ENCODE results near the gene LAMA3. TPM values are rescaled to one million over a fixed set of nuclear protein-coding genes. Genes with fewer than 3 reads are reported as not detected.
A peak's percentile ranks its signal among the peaks of the same experiment; 100 is the strongest.

LAMA3 gene
- total RNA-seq, 1 donor from 2014 or later, result 9.4 TPM

DNA sequence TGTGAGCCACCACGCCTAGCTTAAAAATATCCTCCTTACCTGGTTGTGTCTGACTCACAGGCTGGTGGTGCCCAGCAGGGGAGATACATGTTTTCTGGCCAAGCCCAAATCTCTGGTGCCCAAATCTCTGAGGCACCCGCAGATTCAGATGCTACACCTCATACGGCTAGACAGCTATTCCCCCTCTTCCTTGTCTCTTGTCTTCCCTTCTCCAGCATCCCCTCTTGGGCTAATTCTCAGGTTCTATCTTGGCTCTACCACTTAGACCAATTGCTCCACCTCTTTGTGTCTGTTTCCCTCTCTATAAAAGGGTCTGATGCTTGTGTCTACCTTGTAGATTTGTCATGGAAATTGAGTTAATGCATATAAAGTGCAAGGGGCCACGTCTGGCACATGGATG, 13.4 kb downstream of the LAMA3 start:
- H3K36me3 Mint-ChIP-seq, result no peaks in the 10 kb centered on the region
- DNase-seq (ENCODE audit: extremely low spot score, unreplicated experiment), result no peak
- TF ChIP-seq, protein P1, sequence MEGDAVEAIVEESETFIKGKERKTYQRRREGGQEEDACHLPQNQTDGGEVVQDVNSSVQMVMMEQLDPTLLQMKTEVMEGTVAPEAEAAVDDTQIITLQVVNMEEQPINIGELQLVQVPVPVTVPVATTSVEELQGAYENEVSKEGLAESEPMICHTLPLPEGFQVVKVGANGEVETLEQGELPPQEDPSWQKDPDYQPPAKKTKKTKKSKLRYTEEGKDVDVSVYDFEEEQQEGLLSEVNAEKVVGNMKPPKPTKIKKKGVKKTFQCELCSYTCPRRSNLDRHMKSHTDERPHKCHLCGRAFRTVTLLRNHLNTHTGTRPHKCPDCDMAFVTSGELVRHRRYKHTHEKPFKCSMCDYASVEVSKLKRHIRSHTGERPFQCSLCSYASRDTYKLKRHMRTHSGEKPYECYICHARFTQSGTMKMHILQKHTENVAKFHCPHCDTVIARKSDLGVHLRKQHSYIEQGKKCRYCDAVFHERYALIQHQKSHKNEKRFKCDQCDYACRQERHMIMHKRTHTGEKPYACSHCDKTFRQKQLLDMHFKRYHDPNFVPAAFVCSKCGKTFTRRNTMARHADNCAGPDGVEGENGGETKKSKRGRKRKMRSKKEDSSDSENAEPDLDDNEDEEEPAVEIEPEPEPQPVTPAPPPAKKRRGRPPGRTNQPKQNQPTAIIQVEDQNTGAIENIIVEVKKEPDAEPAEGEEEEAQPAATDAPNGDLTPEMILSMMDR (conservative IDR thresholded peaks at IDR 0.05), result no peak
- H3K4me3 Mint-ChIP-seq, result no peak overlapping the region
- peaks cover 4% of the 10 kb centered on the region for H3K9me3 Mint-ChIP-seq
- H3K27me3 Mint-ChIP-seq, result peaks cover 25% of the 10 kb centered on the region
- H3K27ac Mint-ChIP-seq, result no peak overlapping the region
- no peaks in the 10 kb centered on the region for H3K4me1 Mint-ChIP-seq (ENCODE audit: unreplicated experiment)

DNA sequence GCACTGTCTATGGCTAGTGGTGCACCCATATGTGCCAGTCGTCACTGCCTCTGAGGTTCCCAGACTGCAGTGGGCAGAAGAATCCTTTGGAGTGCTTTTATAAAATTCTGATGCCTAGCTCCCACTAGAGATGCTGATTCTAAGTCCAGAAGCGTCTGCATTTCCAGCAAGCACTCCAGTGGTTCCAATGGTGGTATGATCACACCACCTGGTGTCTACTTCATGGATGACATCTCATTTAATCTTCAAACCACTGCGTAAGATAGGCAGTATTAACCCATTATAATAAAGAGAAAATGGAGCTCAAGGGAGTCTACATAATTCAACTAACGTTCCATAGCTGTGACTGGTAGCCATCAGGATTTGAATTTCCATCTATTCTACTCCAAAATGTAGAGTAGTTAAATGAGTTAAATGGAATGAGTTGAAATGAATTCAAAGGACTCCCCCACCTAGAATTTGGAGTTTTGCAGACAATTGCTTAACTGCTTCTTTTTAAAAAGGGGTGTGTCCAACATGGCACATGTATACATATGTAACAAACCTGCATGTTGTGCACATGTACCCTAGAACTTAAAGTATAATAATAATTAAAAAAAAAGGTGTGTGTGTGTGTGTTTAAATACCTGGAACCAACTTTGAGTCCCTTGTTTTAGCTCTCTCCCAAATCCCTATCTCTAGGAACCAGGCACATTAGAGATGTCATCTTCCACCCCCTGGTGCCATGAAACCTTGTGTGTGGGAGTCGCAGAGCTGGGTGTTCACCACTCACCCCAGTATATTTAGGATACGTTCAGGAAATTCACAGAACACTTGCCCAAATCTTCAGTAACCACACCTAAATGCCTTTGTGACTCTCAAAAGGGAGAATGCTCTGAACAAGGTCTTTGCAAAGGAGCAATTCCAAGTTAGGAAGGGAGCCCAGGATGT, 14.1 kb downstream of the LAMA3 start:
- peaks cover 4% of the 10 kb centered on the region for H3K9me3 Mint-ChIP-seq
- DNase-seq (ENCODE audit: extremely low spot score, unreplicated experiment), result no peak
- H3K27me3 Mint-ChIP-seq, result peaks cover 25% of the 10 kb centered on the region
- H3K27ac Mint-ChIP-seq, result no peak overlapping the region
- H3K4me1 Mint-ChIP-seq (ENCODE audit: unreplicated experiment), result no peaks in the 10 kb centered on the region
- H3K36me3 Mint-ChIP-seq, result no peaks in the 10 kb centered on the region
- H3K4me3 Mint-ChIP-seq, result no peak overlapping the region
- TF ChIP-seq, protein P1 (conservative IDR thresholded peaks at IDR 0.05), result peak; percentile 68

DNA sequence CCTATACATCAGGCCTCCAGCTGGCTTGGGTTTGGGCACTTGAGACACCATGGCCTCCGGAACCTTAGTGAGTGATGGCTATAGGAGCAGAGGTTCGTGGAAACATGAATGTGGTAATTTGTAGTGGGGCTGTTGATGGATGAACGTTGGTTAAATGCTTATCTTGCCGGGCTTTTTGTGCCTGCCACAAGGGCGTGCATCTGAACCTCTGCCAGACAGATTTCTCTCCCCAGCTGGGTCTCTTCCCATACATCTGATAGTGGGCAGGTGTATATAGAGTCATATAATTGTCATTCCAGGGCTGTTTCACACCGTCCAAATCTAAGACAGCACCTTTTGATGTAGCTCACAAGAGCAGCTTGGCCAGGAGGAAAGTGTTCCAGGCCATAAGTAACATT, 14.7 kb downstream of the LAMA3 start:
- H3K27ac Mint-ChIP-seq, result no peak overlapping the region
- no peaks in the 10 kb centered on the region for H3K36me3 Mint-ChIP-seq
- H3K4me3 Mint-ChIP-seq, result no peak overlapping the region
- peaks cover 25% of the 10 kb centered on the region for H3K27me3 Mint-ChIP-seq
- no peaks in the 10 kb centered on the region for H3K4me1 Mint-ChIP-seq (ENCODE audit: unreplicated experiment)
- DNase-seq (ENCODE audit: extremely low spot score, unreplicated experiment), result no peak
- TF ChIP-seq, protein P1 (conservative IDR thresholded peaks at IDR 0.05), result no peak
- peaks cover 4% of the 10 kb centered on the region for H3K9me3 Mint-ChIP-seq

DNA sequence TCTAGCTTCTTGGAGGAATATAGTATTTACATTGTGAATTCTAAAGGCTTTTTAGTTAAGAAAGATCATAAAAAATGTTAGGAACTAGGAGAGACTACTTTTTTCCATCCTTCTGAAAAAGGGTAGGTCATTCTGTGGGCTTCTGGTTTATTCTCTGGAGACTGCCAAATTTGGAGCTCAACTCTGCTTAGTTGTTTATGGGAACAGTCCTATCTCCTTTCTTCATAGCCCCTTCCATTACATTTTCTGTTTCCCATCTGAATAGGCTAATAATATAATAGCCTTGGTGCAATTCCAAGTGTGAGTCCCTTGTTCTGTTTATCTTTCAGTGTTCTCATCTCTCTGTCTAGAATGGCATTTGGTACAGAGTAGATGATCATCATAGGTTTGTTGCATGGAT, 15.6 kb downstream of the LAMA3 start:
- H3K27me3 Mint-ChIP-seq, result peaks cover 25% of the 10 kb centered on the region
- H3K27ac Mint-ChIP-seq, result no peak overlapping the region
- H3K9me3 Mint-ChIP-seq, result peaks cover 4% of the 10 kb centered on the region
- H3K36me3 Mint-ChIP-seq, result no peaks in the 10 kb centered on the region
- no peak for DNase-seq (ENCODE audit: extremely low spot score, unreplicated experiment)
- H3K4me3 Mint-ChIP-seq, result no peak overlapping the region
- TF ChIP-seq, protein P1 (conservative IDR thresholded peaks at IDR 0.05), result no peak
- H3K4me1 Mint-ChIP-seq (ENCODE audit: unreplicated experiment), result no peaks in the 10 kb centered on the region

DNA sequence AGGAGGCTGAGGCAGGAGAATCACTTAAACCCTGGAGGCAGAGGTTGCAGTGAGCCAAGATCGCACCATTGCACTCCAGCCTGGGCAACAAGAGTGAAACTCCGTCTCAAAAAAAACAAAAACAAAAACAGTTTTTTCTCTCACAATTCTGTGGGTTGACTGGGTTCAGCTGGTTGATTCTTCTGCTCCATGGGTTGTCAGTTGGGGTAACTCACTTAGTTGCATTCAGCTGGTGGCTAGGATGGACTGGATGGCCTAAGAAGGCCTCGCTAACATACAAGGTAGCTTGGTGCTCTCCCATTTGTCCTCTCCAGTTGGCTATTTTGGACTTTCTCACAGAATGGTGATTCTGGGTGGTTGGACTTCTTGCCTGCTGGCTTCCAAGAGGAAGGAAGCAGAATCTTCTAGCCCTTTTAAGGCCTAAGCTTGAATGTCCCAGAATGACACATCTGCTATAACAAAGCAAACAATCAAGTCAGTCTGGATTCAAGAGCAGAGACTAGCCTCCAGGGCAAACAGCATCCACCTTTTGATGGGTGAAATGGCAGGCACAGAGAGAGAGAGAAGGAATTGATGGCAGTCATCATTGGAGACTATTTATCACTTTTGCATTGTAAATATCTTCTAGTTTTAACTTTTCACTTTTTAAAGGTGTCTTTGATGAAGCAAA, 17.9 kb downstream of the LAMA3 start:
- H3K27ac Mint-ChIP-seq, result peak overlapping the region; percentile 59
- no peaks in the 10 kb centered on the region for H3K4me1 Mint-ChIP-seq (ENCODE audit: unreplicated experiment)
- TF ChIP-seq, protein P1 (conservative IDR thresholded peaks at IDR 0.05), result no peak
- H3K36me3 Mint-ChIP-seq, result no peaks in the 10 kb centered on the region
- no peak overlapping the region for H3K4me3 Mint-ChIP-seq
- peaks cover 4% of the 10 kb centered on the region for H3K9me3 Mint-ChIP-seq
- peaks cover 13% of the 10 kb centered on the region for H3K27me3 Mint-ChIP-seq
- DNase-seq (ENCODE audit: extremely low spot score, unreplicated experiment), result no peak
